Bronchial epithelial cell (primary cell): ENCODE measurements around the gene LYRM4. TPM values are rescaled to one million over a fixed set of nuclear protein-coding genes. Genes with fewer than 3 reads are reported as not detected.

Source experiments
- DNase-seq: peaks from one replicate; pipeline ENCODE4 v3.0.0-alpha.2; 2010; ENCODE audit warnings: low read depth
- FAIRE-seq: peaks from 2 replicates; lab custom pipeline; 2011; peaks lifted over from hg19 to GRCh38; lab: Jason Lieb, UNC
- H3K27me3 ChIP-seq: 2 replicates; pipeline ENCODE4 v1.5.1; 2011; ENCODE audit warnings: low read length; ENCODE audit not compliant: control insufficient read depth, insufficient read depth
- H3K36me3 ChIP-seq: 2 replicates; pipeline ENCODE4 v1.5.1; 2011; ENCODE audit warnings: low read length; ENCODE audit not compliant: control insufficient read depth, insufficient read depth
- H3K4me3 ChIP-seq: 2 replicates; pipeline ENCODE4 v1.5.1; 2011; ENCODE audit warnings: mild to moderate bottlenecking, low read depth, low read length, control low read depth
- total RNA-seq: library from RNA; depleted of rRNA; stranded (reverse); fragments of >200 nt; gene quantifications from 2 replicates; pipeline ENCODE4 v1.2.1, GENCODE V29; 2014
- TF ChIP-seq, protein P1 (sequence below): IDR thresholded peaks from 2 replicates; pipeline ENCODE4 v1.5.1; 2011; ENCODE audit warnings: mild to moderate bottlenecking, moderate library complexity, low read length, control low read depth, inconsistent platforms; ENCODE audit not compliant: insufficient read depth, severe bottlenecking

Gene LYRM4
- total RNA-seq, 1 donor from 2014 or later: 15.3 TPM

DNA sequence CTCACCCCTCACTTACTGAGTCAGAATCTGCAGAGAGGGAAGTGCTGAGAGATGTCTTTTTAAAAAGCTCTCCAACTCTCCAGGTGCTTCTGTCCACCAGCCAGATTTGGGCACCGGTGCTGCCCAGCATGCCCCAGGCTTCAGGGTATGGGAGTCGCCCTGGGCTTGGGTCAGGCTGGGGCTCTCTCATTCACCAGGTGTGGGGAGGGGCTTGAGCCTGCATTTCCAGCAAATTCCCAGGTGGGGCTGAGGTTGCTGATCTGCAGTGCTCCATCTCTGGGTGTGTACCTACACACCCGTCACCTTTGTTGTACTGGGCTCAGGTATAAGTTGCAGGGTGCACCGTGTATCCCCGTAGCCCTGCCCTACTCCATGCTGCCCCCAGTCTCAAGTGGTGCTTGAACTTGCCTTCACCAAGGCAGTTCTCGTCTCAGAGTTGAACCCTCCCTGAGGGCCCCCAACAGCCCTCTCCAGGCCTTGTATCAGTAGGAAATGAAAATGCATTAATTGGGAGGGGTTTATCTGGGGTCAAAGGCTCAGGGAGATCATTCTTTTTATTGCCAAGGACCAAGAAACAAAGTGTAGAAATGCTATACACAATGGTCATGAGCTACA lies 152.1 kb downstream of the LYRM4 start:
- no peaks in the 10 kb centered on the region for H3K27me3 ChIP-seq
- no peaks in the 10 kb centered on the region for H3K36me3 ChIP-seq
- FAIRE-seq: no peak
- TF ChIP-seq, protein P1, sequence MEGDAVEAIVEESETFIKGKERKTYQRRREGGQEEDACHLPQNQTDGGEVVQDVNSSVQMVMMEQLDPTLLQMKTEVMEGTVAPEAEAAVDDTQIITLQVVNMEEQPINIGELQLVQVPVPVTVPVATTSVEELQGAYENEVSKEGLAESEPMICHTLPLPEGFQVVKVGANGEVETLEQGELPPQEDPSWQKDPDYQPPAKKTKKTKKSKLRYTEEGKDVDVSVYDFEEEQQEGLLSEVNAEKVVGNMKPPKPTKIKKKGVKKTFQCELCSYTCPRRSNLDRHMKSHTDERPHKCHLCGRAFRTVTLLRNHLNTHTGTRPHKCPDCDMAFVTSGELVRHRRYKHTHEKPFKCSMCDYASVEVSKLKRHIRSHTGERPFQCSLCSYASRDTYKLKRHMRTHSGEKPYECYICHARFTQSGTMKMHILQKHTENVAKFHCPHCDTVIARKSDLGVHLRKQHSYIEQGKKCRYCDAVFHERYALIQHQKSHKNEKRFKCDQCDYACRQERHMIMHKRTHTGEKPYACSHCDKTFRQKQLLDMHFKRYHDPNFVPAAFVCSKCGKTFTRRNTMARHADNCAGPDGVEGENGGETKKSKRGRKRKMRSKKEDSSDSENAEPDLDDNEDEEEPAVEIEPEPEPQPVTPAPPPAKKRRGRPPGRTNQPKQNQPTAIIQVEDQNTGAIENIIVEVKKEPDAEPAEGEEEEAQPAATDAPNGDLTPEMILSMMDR: no peak
- H3K4me3 ChIP-seq: no peak overlapping the region
- DNase-seq: no peak

DNA sequence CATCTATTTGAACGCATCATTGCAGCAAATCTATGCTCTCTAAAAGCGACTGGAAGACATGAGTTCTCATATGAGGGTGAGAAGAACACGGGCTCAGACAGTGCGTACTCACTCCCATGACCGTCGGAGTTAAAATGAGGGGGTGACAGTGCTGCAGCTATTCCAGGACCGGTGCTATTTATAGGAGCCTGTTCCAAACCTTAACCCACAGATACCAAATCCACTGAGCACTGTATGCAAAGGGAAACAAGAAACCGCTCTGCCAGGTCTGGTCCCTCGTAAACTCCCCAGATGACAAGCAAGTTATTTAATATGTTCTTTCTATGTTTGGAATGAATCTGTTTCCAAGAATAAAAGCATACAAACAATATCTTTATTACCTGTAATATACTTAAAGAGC lies 152.7 kb downstream of the LYRM4 start:
- Histone ChIP-seq H3K27me3 (no peaks in the 10 kb centered on the region), H3K36me3 (no peaks in the 10 kb centered on the region), H3K4me3 (no peak overlapping the region)
- TF ChIP-seq, protein P1: no peak
- DNase-seq: no peak
- FAIRE-seq: no peak

DNA sequence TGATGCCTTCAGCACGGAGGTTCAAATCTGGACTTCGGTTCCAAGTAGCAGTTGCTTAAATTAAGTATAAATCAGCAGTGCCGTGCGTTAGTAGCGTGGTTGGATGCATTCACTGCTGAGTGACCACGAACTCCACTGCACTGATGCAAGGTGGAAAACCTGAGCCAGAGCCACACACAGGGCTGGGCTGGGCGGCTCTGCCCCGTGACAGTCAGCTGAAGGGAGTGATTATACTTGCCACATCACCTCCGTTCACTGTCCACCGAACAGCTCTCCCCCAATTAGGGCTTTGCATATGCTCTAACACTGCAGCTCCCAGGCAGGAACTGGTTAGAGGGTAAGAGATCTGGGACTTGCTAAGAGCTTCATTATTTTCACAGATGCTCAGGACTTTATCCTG lies 153.4 kb downstream of the LYRM4 start:
- TF ChIP-seq, protein P1: no peak
- DNase-seq (no peak), FAIRE-seq (no peak)
- H3K4me3 ChIP-seq: no peak overlapping the region
- no peaks in the 10 kb centered on the region for H3K27me3 ChIP-seq
- no peaks in the 10 kb centered on the region for H3K36me3 ChIP-seq

DNA sequence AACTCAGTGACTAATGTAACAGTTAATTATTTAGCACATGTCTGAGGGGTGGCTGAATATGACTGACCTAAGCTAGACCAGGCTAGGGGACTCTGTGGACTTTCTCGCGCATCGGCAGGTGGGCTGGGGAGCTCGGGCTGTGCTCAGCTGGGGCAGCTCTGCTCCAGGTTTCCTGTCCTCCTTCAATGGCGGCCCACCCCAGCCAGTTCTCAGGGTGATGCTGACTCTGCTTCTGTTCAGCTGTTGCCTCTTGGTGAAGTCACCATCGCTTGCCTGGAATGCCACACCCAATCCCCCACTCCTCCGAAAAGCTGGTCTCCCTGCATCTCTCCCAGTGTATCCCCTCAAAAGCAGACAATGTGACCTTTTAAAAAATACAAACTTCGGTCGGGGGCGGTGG lies 155.6 kb downstream of the LYRM4 start:
- FAIRE-seq (no peak), DNase-seq (no peak)
- no peaks in the 10 kb centered on the region for H3K27me3 ChIP-seq
- H3K4me3 ChIP-seq: no peak overlapping the region
- no peaks in the 10 kb centered on the region for H3K36me3 ChIP-seq
- TF ChIP-seq, protein P1: no peak

DNA sequence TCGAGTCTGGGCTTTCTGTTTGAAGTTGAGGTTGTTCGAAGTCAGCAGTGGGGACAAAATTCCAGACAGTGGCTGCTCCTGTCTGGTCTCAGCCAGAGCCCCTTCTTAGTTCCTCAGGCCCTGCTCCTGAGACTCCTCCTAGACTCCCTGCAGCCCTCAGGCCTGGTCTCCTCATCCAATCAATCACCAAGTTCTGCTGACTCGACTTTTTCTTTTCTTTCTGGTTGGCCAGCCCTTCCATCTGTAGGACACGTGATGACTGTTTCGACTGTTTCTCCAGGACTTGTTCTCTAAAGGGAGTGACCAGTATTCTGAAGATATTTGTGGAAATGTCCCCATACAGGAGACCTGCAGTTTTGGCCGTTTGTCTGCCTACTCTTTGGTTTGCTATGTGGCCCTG lies 156.1 kb downstream of the LYRM4 start:
- no peaks in the 10 kb centered on the region for H3K27me3 ChIP-seq
- H3K36me3 ChIP-seq: no peaks in the 10 kb centered on the region
- DNase-seq (no peak), FAIRE-seq (no peak)
- no peak overlapping the region for H3K4me3 ChIP-seq
- TF ChIP-seq, protein P1: no peak

DNA sequence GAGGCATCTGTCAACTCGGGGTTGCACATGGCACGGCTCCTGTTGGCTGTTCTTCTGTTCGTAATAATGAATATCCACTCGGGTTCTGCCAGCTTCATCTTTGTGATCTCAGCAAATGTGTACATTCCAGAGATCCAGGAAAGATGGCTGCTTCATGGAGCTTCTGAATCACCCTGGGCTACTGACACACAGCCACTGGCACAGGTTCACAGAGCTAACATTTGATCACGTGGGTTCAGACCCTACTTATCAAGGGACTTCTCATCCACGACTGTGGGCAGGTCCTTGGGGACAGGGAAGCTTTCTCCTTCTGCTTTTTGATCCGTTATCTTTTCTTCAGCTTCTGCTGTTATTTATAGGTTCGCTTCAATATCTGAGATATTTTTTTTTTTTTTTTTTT lies 157.5 kb downstream of the LYRM4 start:
- DNase-seq (no peak), FAIRE-seq (no peak)
- Histone ChIP-seq H3K4me3 (no peak overlapping the region), H3K36me3 (no peaks in the 10 kb centered on the region), H3K27me3 (no peaks in the 10 kb centered on the region)
- TF ChIP-seq, protein P1: no peak
